ENCODE results near the gene HMGCR.

The HMGCR gene

GRCh38 chr5:75341934-75342333, 4.9 kb downstream of the HMGCR start:
- no peak for DNase-seq

- DNase-seq = no peak
Observed at GRCh38 chr5:75342836-75343235, 5.8 kb downstream of the HMGCR start.

- DNase-seq = no peak
Observed at GRCh38 chr5:75348241-75348640, 11.2 kb downstream of the HMGCR start.

GRCh38 chr5:75349663-75350062, 12.6 kb downstream of the HMGCR start:
- DNase-seq = no peak

- DNase-seq = no peak
Observed at GRCh38 chr5:75351139-75351926, 14.3 kb downstream of the HMGCR start.

GRCh38 chr5:75355236-75355635, 18.2 kb downstream of the HMGCR start:
- DNase-seq = no peak

- DNase-seq = no peak
Observed at GRCh38 chr5:75356719-75357118, 19.7 kb downstream of the HMGCR start.

- no peak for DNase-seq
Observed at GRCh38 chr5:75358117-75358516, 21.1 kb downstream of the HMGCR start.

- no peak for DNase-seq
Observed at GRCh38 chr5:75361310-75361709, 24.3 kb downstream of the HMGCR start.

- DNase-seq = no peak
Observed at GRCh38 chr5:75362474-75362975, 25.5 kb downstream of the HMGCR start.

- no peak for DNase-seq
Observed at GRCh38 chr5:75363111-75363510, 26.1 kb downstream of the HMGCR start.

GRCh38 chr5:75363726-75364495, 26.9 kb downstream of the HMGCR start:
- no peak for DNase-seq

GRCh38 chr5:75364571-75365280, 27.7 kb downstream of the HMGCR start:
- DNase-seq = no peak

GRCh38 chr5:75365740-75366139, 28.7 kb downstream of the HMGCR start:
- DNase-seq = no peak

- DNase-seq = no peak
Observed at GRCh38 chr5:75366787-75367186, 29.8 kb downstream of the HMGCR start.

- DNase-seq = no peak
Observed at GRCh38 chr5:75367401-75367800, 30.4 kb downstream of the HMGCR start.

- DNase-seq = no peak
Observed at GRCh38 chr5:75368391-75368790, 31.4 kb downstream of the HMGCR start.

- no peak for DNase-seq
Observed at GRCh38 chr5:75373862-75374261, 36.8 kb downstream of the HMGCR start.

- no peak for DNase-seq
Observed at GRCh38 chr5:75374394-75374814, 37.4 kb downstream of the HMGCR start.

GRCh38 chr5:75375414-75375813, 38.4 kb downstream of the HMGCR start:
- no peak for DNase-seq

GRCh38 chr5:75380099-75380498, 43.1 kb downstream of the HMGCR start:
- DNase-seq = no peak

GRCh38 chr5:75381456-75381855, 44.4 kb downstream of the HMGCR start:
- DNase-seq = no peak

GRCh38 chr5:75384218-75384617, 47.2 kb downstream of the HMGCR start:
- no peak for DNase-seq

Data from activated CD8-positive, alpha-beta memory T cell treated with anti-CD3 and anti-CD28 coated beads for 24 hours (primary cell).